Measurements from ENCODE around the gene GRIK1.

Gene GRIK1

GRCh38 chr21:29933088-29933487 is 6.7 kb downstream of the GRIK1 start:
- Histone ChIP-seq H3K27me3 (ENCODE audit: control insufficient read depth in 5 of 5, insufficient read depth in 4 of 5, low read length in 5 of 5) (peaks cover 0 to 7% (median 2%) of the 10 kb centered on the region in 5 donors), H3K4me1 (ENCODE audit: control insufficient read depth in 5 of 5, insufficient read depth in 5 of 5, low read length in 5 of 5) (no peaks in the 10 kb centered on the region), H3K9me3 (ENCODE audit: control insufficient read depth in 5 of 5, low read length in 5 of 5) (no peaks in the 10 kb centered on the region), H3K36me3 (ENCODE audit: control insufficient read depth in 5 of 5, insufficient read depth in 5 of 5, low read length in 5 of 5) (no peaks in the 10 kb centered on the region), H3K9ac (ENCODE audit: low read length in 5 of 5) (no peak overlapping the region), H3K4me3 (ENCODE audit: low read depth in 1 of 5, low read length in 5 of 5) (no peak overlapping the region), H3K27ac (ENCODE audit: low read depth, low read length) (no peak overlapping the region)

GRCh38 chr21:29928537-29928936 is 11.3 kb downstream of the GRIK1 start:
- no peaks in the 10 kb centered on the region for H3K9me3 ChIP-seq (ENCODE audit: control insufficient read depth in 5 of 5, low read length in 5 of 5)
- H3K27me3 ChIP-seq (ENCODE audit: control insufficient read depth in 5 of 5, insufficient read depth in 4 of 5, low read length in 5 of 5), result no peaks in the 10 kb centered on the region
- H3K36me3 ChIP-seq (ENCODE audit: control insufficient read depth in 5 of 5, insufficient read depth in 5 of 5, low read length in 5 of 5), result no peaks in the 10 kb centered on the region
- no peak overlapping the region for H3K27ac ChIP-seq (ENCODE audit: low read depth, low read length)
- H3K4me1 ChIP-seq (ENCODE audit: control insufficient read depth in 5 of 5, insufficient read depth in 5 of 5, low read length in 5 of 5), result no peaks in the 10 kb centered on the region
- H3K4me3 ChIP-seq (ENCODE audit: low read depth in 1 of 5, low read length in 5 of 5), result no peak overlapping the region
- no peak overlapping the region for H3K9ac ChIP-seq (ENCODE audit: low read length in 5 of 5)

- no peaks in the 10 kb centered on the region for H3K27me3 ChIP-seq (ENCODE audit: control insufficient read depth in 5 of 5, insufficient read depth in 4 of 5, low read length in 5 of 5)
- H3K4me1 ChIP-seq (ENCODE audit: control insufficient read depth in 5 of 5, insufficient read depth in 5 of 5, low read length in 5 of 5), result no peaks in the 10 kb centered on the region
- H3K9me3 ChIP-seq (ENCODE audit: control insufficient read depth in 5 of 5, low read length in 5 of 5), result no peaks in the 10 kb centered on the region
Observed at GRCh38 chr21:29920938-29921337, 18.9 kb downstream of the GRIK1 start.

GRCh38 chr21:29914326-29914725 is 25.5 kb downstream of the GRIK1 start:
- H3K4me3 ChIP-seq (ENCODE audit: low read depth in 1 of 5, low read length in 5 of 5), result no peak overlapping the region
- no peaks in the 10 kb centered on the region for H3K4me1 ChIP-seq (ENCODE audit: control insufficient read depth in 5 of 5, insufficient read depth in 5 of 5, low read length in 5 of 5)
- no peak overlapping the region for H3K27ac ChIP-seq (ENCODE audit: low read depth, low read length)
- no peaks in the 10 kb centered on the region for H3K27me3 ChIP-seq (ENCODE audit: control insufficient read depth in 5 of 5, insufficient read depth in 4 of 5, low read length in 5 of 5)
- no peaks in the 10 kb centered on the region for H3K36me3 ChIP-seq (ENCODE audit: control insufficient read depth in 5 of 5, insufficient read depth in 5 of 5, low read length in 5 of 5)
- H3K9ac ChIP-seq (ENCODE audit: low read length in 5 of 5), result no peak overlapping the region
- H3K9me3 ChIP-seq (ENCODE audit: control insufficient read depth in 5 of 5, low read length in 5 of 5), result no peaks in the 10 kb centered on the region

More at GRCh38 chr21:29920938-29921337, 18.9 kb downstream of the GRIK1 start:
- Histone ChIP-seq H3K27ac (ENCODE audit: low read depth, low read length) (no peak overlapping the region), H3K4me3 (ENCODE audit: low read depth in 1 of 5, low read length in 5 of 5) (no peak overlapping the region), H3K36me3 (ENCODE audit: control insufficient read depth in 5 of 5, insufficient read depth in 5 of 5, low read length in 5 of 5) (no peaks in the 10 kb centered on the region), H3K9ac (ENCODE audit: low read length in 5 of 5) (no peak overlapping the region)

GRCh38 chr21:29909571-29909970 is 30.2 kb downstream of the GRIK1 start:
- H3K27me3 ChIP-seq (ENCODE audit: control insufficient read depth in 5 of 5, insufficient read depth in 4 of 5, low read length in 5 of 5), result no peaks in the 10 kb centered on the region
- H3K36me3 ChIP-seq (ENCODE audit: control insufficient read depth in 5 of 5, insufficient read depth in 5 of 5, low read length in 5 of 5), result no peaks in the 10 kb centered on the region
- no peaks in the 10 kb centered on the region for H3K9me3 ChIP-seq (ENCODE audit: control insufficient read depth in 5 of 5, low read length in 5 of 5)
- H3K9ac ChIP-seq (ENCODE audit: low read length in 5 of 5), result no peak overlapping the region
- H3K4me3 ChIP-seq (ENCODE audit: low read depth in 1 of 5, low read length in 5 of 5), result no peak overlapping the region
- no peaks in the 10 kb centered on the region for H3K4me1 ChIP-seq (ENCODE audit: control insufficient read depth in 5 of 5, insufficient read depth in 5 of 5, low read length in 5 of 5)
- no peak overlapping the region for H3K27ac ChIP-seq (ENCODE audit: low read depth, low read length)

- Histone ChIP-seq H3K9ac (ENCODE audit: low read length in 5 of 5) (no peak overlapping the region), H3K27me3 (ENCODE audit: control insufficient read depth in 5 of 5, insufficient read depth in 4 of 5, low read length in 5 of 5) (no peaks in the 10 kb centered on the region), H3K27ac (ENCODE audit: low read depth, low read length) (no peak overlapping the region), H3K9me3 (ENCODE audit: control insufficient read depth in 5 of 5, low read length in 5 of 5) (no peaks in the 10 kb centered on the region), H3K4me1 (ENCODE audit: control insufficient read depth in 5 of 5, insufficient read depth in 5 of 5, low read length in 5 of 5) (no peaks in the 10 kb centered on the region), H3K36me3 (ENCODE audit: control insufficient read depth in 5 of 5, insufficient read depth in 5 of 5, low read length in 5 of 5) (no peaks in the 10 kb centered on the region), H3K4me3 (ENCODE audit: low read depth in 1 of 5, low read length in 5 of 5) (no peak overlapping the region)
Observed at GRCh38 chr21:29904359-29905282, 35.2 kb downstream of the GRIK1 start.

- Histone ChIP-seq H3K4me1 (ENCODE audit: control insufficient read depth in 5 of 5, insufficient read depth in 5 of 5, low read length in 5 of 5) (no peaks in the 10 kb centered on the region), H3K36me3 (ENCODE audit: control insufficient read depth in 5 of 5, insufficient read depth in 5 of 5, low read length in 5 of 5) (no peaks in the 10 kb centered on the region)
Observed at GRCh38 chr21:29896884-29897283, 42.9 kb downstream of the GRIK1 start.

GRCh38 chr21:29893687-29894086 is 46.1 kb downstream of the GRIK1 start:
- no peaks in the 10 kb centered on the region for H3K27me3 ChIP-seq (ENCODE audit: control insufficient read depth in 5 of 5, insufficient read depth in 4 of 5, low read length in 5 of 5)
- no peak overlapping the region for H3K4me3 ChIP-seq (ENCODE audit: low read depth in 1 of 5, low read length in 5 of 5)
- no peaks in the 10 kb centered on the region for H3K36me3 ChIP-seq (ENCODE audit: control insufficient read depth in 5 of 5, insufficient read depth in 5 of 5, low read length in 5 of 5)
- no peaks in the 10 kb centered on the region for H3K9me3 ChIP-seq (ENCODE audit: control insufficient read depth in 5 of 5, low read length in 5 of 5)
- no peak overlapping the region for H3K9ac ChIP-seq (ENCODE audit: low read length in 5 of 5)
- no peak overlapping the region for H3K27ac ChIP-seq (ENCODE audit: low read depth, low read length)
- no peaks in the 10 kb centered on the region for H3K4me1 ChIP-seq (ENCODE audit: control insufficient read depth in 5 of 5, insufficient read depth in 5 of 5, low read length in 5 of 5)

More at GRCh38 chr21:29896884-29897283, 42.9 kb downstream of the GRIK1 start:
- Histone ChIP-seq H3K9me3 (ENCODE audit: control insufficient read depth in 5 of 5, low read length in 5 of 5) (no peaks in the 10 kb centered on the region), H3K27me3 (ENCODE audit: control insufficient read depth in 5 of 5, insufficient read depth in 4 of 5, low read length in 5 of 5) (no peaks in the 10 kb centered on the region), H3K9ac (ENCODE audit: low read length in 5 of 5) (no peak overlapping the region), H3K27ac (ENCODE audit: low read depth, low read length) (no peak overlapping the region), H3K4me3 (ENCODE audit: low read depth in 1 of 5, low read length in 5 of 5) (no peak overlapping the region)

- no peaks in the 10 kb centered on the region for H3K4me1 ChIP-seq (ENCODE audit: control insufficient read depth in 5 of 5, insufficient read depth in 5 of 5, low read length in 5 of 5)
- no peaks in the 10 kb centered on the region for H3K36me3 ChIP-seq (ENCODE audit: control insufficient read depth in 5 of 5, insufficient read depth in 5 of 5, low read length in 5 of 5)
- H3K27ac ChIP-seq (ENCODE audit: low read depth, low read length), result no peak overlapping the region
- no peak overlapping the region for H3K9ac ChIP-seq (ENCODE audit: low read length in 5 of 5)
- H3K9me3 ChIP-seq (ENCODE audit: control insufficient read depth in 5 of 5, low read length in 5 of 5), result no peaks in the 10 kb centered on the region
- H3K27me3 ChIP-seq (ENCODE audit: control insufficient read depth in 5 of 5, insufficient read depth in 4 of 5, low read length in 5 of 5), result no peaks in the 10 kb centered on the region
- H3K4me3 ChIP-seq (ENCODE audit: low read depth in 1 of 5, low read length in 5 of 5), result no peak overlapping the region
Observed at GRCh38 chr21:29892379-29892778, 47.4 kb downstream of the GRIK1 start.

- H3K27me3 ChIP-seq (ENCODE audit: control insufficient read depth in 5 of 5, insufficient read depth in 4 of 5, low read length in 5 of 5), result no peaks in the 10 kb centered on the region
- no peaks in the 10 kb centered on the region for H3K9me3 ChIP-seq (ENCODE audit: control insufficient read depth in 5 of 5, low read length in 5 of 5)
- H3K27ac ChIP-seq (ENCODE audit: low read depth, low read length), result no peak overlapping the region
Observed at GRCh38 chr21:29888437-29888836, 51.4 kb downstream of the GRIK1 start.

More at GRCh38 chr21:29888437-29888836, 51.4 kb downstream of the GRIK1 start:
- Histone ChIP-seq H3K9ac (ENCODE audit: low read length in 5 of 5) (no peak overlapping the region), H3K4me3 (ENCODE audit: low read depth in 1 of 5, low read length in 5 of 5) (no peak overlapping the region), H3K36me3 (ENCODE audit: control insufficient read depth in 5 of 5, insufficient read depth in 5 of 5, low read length in 5 of 5) (no peaks in the 10 kb centered on the region), H3K4me1 (ENCODE audit: control insufficient read depth in 5 of 5, insufficient read depth in 5 of 5, low read length in 5 of 5) (no peaks in the 10 kb centered on the region)

All from subcutaneous abdominal adipose tissue (tissue), 5 donors.